GM19239 (cell line): ENCODE measurements around the gene CDON.
"Not testable (repeated sequence)": the region's sequence is repeated elsewhere in the genome, so short reads cannot be mapped to it uniquely, and the experiment has no call there.

Source experiments
- DNase-seq: peaks from one replicate; pipeline ENCODE4 v3.0.0; 2011; ENCODE audit warnings: low spot score; ENCODE audit not compliant: insufficient read length
- FAIRE-seq: peaks from 2 replicates; lab custom pipeline; 2011; peaks lifted over from hg19 to GRCh38; lab: Jason Lieb, UNC

The CDON gene

GRCh38 chr11:126008956-126009355 lies 53.7 kb downstream of the CDON start:
- no peak for FAIRE-seq
- DNase-seq, result no peak

GRCh38 chr11:126007238-126007637 lies 55.4 kb downstream of the CDON start:
- FAIRE-seq (no peak), DNase-seq (no peak)

GRCh38 chr11:126006068-126006467 lies 56.6 kb downstream of the CDON start:
- FAIRE-seq, result no peak

GRCh38 chr11:126002181-126002580 lies 60.5 kb downstream of the CDON start:
- DNase-seq (no peak), FAIRE-seq (no peak)

More at GRCh38 chr11:126006068-126006467, 56.6 kb downstream of the CDON start:
- no peak for DNase-seq

GRCh38 chr11:125999234-125999880 lies 63.3 kb downstream of the CDON start:
- no peak for FAIRE-seq

GRCh38 chr11:125998267-125998666 lies 64.4 kb downstream of the CDON start:
- no peak for DNase-seq
- no peak for FAIRE-seq

More at GRCh38 chr11:125999234-125999880, 63.3 kb downstream of the CDON start:
- DNase-seq, result no peak

- FAIRE-seq (no peak), DNase-seq (no peak)
These were observed 67.4 kb downstream of the CDON start for GRCh38 chr11:125995313-125995712.

- DNase-seq, result no peak
- FAIRE-seq, result no peak
These were observed 68.2 kb downstream of the CDON start for GRCh38 chr11:125994509-125994908.

- no peak for FAIRE-seq
These were observed 69.8 kb downstream of the CDON start for GRCh38 chr11:125992893-125993292.

GRCh38 chr11:125990244-125990643 lies 72.4 kb downstream of the CDON start:
- FAIRE-seq (no peak), DNase-seq (no peak)

More at GRCh38 chr11:125992893-125993292, 69.8 kb downstream of the CDON start:
- DNase-seq, result no peak

- DNase-seq (no peak), FAIRE-seq (no peak)
These were observed 75.5 kb downstream of the CDON start for GRCh38 chr11:125987066-125987641.

- not testable (repeated sequence) for DNase-seq, FAIRE-seq
These were observed 76.7 kb downstream of the CDON start for GRCh38 chr11:125985956-125986355.

GRCh38 chr11:125982348-125982730 lies 80.3 kb downstream of the CDON start:
- FAIRE-seq (no peak), DNase-seq (no peak)

- FAIRE-seq, result no peak
- DNase-seq, result no peak
These were observed 82.2 kb downstream of the CDON start for GRCh38 chr11:125980436-125980835.

- FAIRE-seq (no peak), DNase-seq (no peak)
These were observed 83.2 kb downstream of the CDON start for GRCh38 chr11:125979511-125979910.

GRCh38 chr11:125978778-125979407 lies 83.8 kb downstream of the CDON start:
- DNase-seq (no peak), FAIRE-seq (no peak)

- no peak for FAIRE-seq
- DNase-seq, result no peak
These were observed 84.4 kb downstream of the CDON start for GRCh38 chr11:125978181-125978716.

GRCh38 chr11:125977333-125977732 lies 85.3 kb downstream of the CDON start:
- FAIRE-seq (no peak), DNase-seq (no peak)

- no peak for DNase-seq
These were observed 86.5 kb downstream of the CDON start for GRCh38 chr11:125976156-125976555.

GRCh38 chr11:125975634-125976033 lies 87.0 kb downstream of the CDON start:
- FAIRE-seq (no peak), DNase-seq (no peak)

More at GRCh38 chr11:125976156-125976555, 86.5 kb downstream of the CDON start:
- FAIRE-seq, result no peak

- FAIRE-seq (no peak), DNase-seq (no peak)
These were observed 88.4 kb downstream of the CDON start for GRCh38 chr11:125974284-125974683.
